ENCODE data around the gene NES. TPM values are rescaled to one million over a fixed set of nuclear protein-coding genes. Genes with fewer than 3 reads are reported as not detected.

The NES gene
- total and polyA plus RNA-seq, 2 of the 8 experiments (the other 6 are each of a cell fraction or from before 2014, with no cell fraction given), result 13.3 to 135 TPM

GRCh38 chr1:156711011-156711817, 34.0 kb upstream of the NES start (continued):
- TF ChIP-seq HDAC2 (IDR thresholded peaks at IDR 0.05; ENCODE audit: borderline replicate concordance in 1 of 2, low read depth in 2 of 2, low read length in 2 of 2), result no peak
- TF ChIP-seq JUND (IDR thresholded peaks at IDR 0.05; ENCODE audit: low read length), result 0 out of 2 replicates have a peak, but pooled peaks have one; percentile 7
- TF ChIP-seq TEAD4 (IDR thresholded peaks at IDR 0.05; ENCODE audit: low read depth, low read length), result no peak
- no peak for TF ChIP-seq SP2 (IDR thresholded peaks at IDR 0.05; ENCODE audit: low read length)
- no peak for TF ChIP-seq ATF2 (IDR thresholded peaks at IDR 0.05; ENCODE audit: low read length)
- TF ChIP-seq CHD2 (IDR thresholded peaks at IDR 0.05; ENCODE audit: low read length), result no peak
- no peak for TF ChIP-seq E2F6 (IDR thresholded peaks at IDR 0.05)
- TF ChIP-seq KDM1A (IDR thresholded peaks at IDR 0.05; ENCODE audit: borderline replicate concordance, low read length), result no peak
